T-helper 2 cell treated with Interferon-gamma antibody and Interleukin-4, amounts not matched to agents 5 μg/mL and 100 μg/mL, for 36 hours (primary cell): ENCODE data around the gene CFAP45.

Experiments
- DNase-seq: peaks from one replicate; pipeline ENCODE4 v3.0.0; 2021; ENCODE audit warnings: low spot score
- H3K27ac Mint-ChIP-seq: one replicate; pipeline ENCODE4 v1.8.0; 2021; ENCODE audit warnings: mild to moderate bottlenecking, mixed read lengths
- H3K27me3 Mint-ChIP-seq: one replicate; pipeline ENCODE4 v1.8.0; 2021; ENCODE audit warnings: low read depth, mixed read lengths
- H3K36me3 Mint-ChIP-seq: one replicate; pipeline ENCODE4 v1.8.0; 2021; ENCODE audit warnings: low read depth, mixed read lengths
- H3K4me1 Mint-ChIP-seq: one replicate; pipeline ENCODE4 v1.8.0; 2021; ENCODE audit warnings: low read depth, mixed read lengths
- H3K4me3 Mint-ChIP-seq: one replicate; pipeline ENCODE4 v1.8.0; 2022; ENCODE audit warnings: mild to moderate bottlenecking, moderate library complexity, mixed read lengths
- H3K9me3 Mint-ChIP-seq: one replicate; pipeline ENCODE4 v1.8.0; 2021; ENCODE audit warnings: mixed read lengths

The CFAP45 gene

GRCh38 chr1:159900086-159900680 lies at the start of gene CFAP45:
CFAP45 (minus strand) TSS chr1:159900165; CDS start chr1:159900098, 67 bp downstream.
- H3K4me3 Mint-ChIP-seq, result no peak within 1 kb of the TSS
- DNase-seq, result no peak
- H3K27me3 Mint-ChIP-seq, result peaks cover 13% of the 10 kb centered on the region

GRCh38 chr1:159949123-159949522 lies 49.2 kb upstream of the CFAP45 start:
- DNase-seq, result no peak
- no peaks in the 10 kb centered on the region for H3K9me3 Mint-ChIP-seq
- no peak overlapping the region for H3K4me3 Mint-ChIP-seq
- peaks cover 53% of the 10 kb centered on the region for H3K27me3 Mint-ChIP-seq
- no peaks in the 10 kb centered on the region for H3K36me3 Mint-ChIP-seq
- H3K4me1 Mint-ChIP-seq, result peaks cover 4% of the 10 kb centered on the region
- no peak overlapping the region for H3K27ac Mint-ChIP-seq

More at GRCh38 chr1:159900086-159900680, at the start of gene CFAP45:
- H3K9me3 Mint-ChIP-seq, result peaks cover 6% of the 10 kb centered on the region
- peaks cover 2% of the 10 kb centered on the region for H3K36me3 Mint-ChIP-seq
- peak within 1 kb of the TSS; percentile 13 for H3K27ac Mint-ChIP-seq
- peaks cover 6% of the 10 kb centered on the region for H3K4me1 Mint-ChIP-seq

GRCh38 chr1:159947942-159948341 lies 48.0 kb upstream of the CFAP45 start:
- no peak overlapping the region for H3K27ac Mint-ChIP-seq
- no peak overlapping the region for H3K4me3 Mint-ChIP-seq
- peaks cover 57% of the 10 kb centered on the region for H3K27me3 Mint-ChIP-seq
- H3K36me3 Mint-ChIP-seq, result no peaks in the 10 kb centered on the region
- no peak for DNase-seq
- H3K4me1 Mint-ChIP-seq, result peaks cover 4% of the 10 kb centered on the region
- no peaks in the 10 kb centered on the region for H3K9me3 Mint-ChIP-seq

- Mint-ChIP-seq H3K27me3 (peaks cover 62% of the 10 kb centered on the region), H3K4me3 (no peak overlapping the region), H3K36me3 (no peaks in the 10 kb centered on the region), H3K4me1 (peaks cover 4% of the 10 kb centered on the region), H3K9me3 (no peaks in the 10 kb centered on the region), H3K27ac (no peak overlapping the region)
- no peak for DNase-seq
These were observed 46.5 kb upstream of the CFAP45 start for GRCh38 chr1:159946242-159947187.

- no peak for DNase-seq
- H3K27me3 Mint-ChIP-seq, result peaks cover 59% of the 10 kb centered on the region
- H3K4me1 Mint-ChIP-seq, result peaks cover 4% of the 10 kb centered on the region
- H3K36me3 Mint-ChIP-seq, result no peaks in the 10 kb centered on the region
- peak within 1 kb of the TSS; percentile 55 for H3K4me3 Mint-ChIP-seq
- H3K27ac Mint-ChIP-seq, result no peak within 1 kb of the TSS
- H3K9me3 Mint-ChIP-seq, result no peaks in the 10 kb centered on the region
These were observed 45.7 kb upstream of the CFAP45 start, which contains the start of gene IGSF9 for GRCh38 chr1:159945483-159946241. IGSF9 (minus strand) TSS chr1:159945613; CDS start chr1:159943454, 2,159 bp downstream.

- Mint-ChIP-seq H3K36me3 (no peaks in the 10 kb centered on the region), H3K27ac (no peak overlapping the region), H3K4me1 (peaks cover 6% of the 10 kb centered on the region), H3K9me3 (no peaks in the 10 kb centered on the region), H3K27me3 (peaks cover 59% of the 10 kb centered on the region), H3K4me3 (peak overlapping the region; percentile 55)
- no peak for DNase-seq
These were observed 44.9 kb upstream of the CFAP45 start for GRCh38 chr1:159944623-159945455.

GRCh38 chr1:159943908-159944622 lies 44.1 kb upstream of the CFAP45 start:
- Mint-ChIP-seq H3K4me1 (peaks cover 7% of the 10 kb centered on the region), H3K27me3 (peaks cover 57% of the 10 kb centered on the region), H3K27ac (no peak overlapping the region), H3K9me3 (no peaks in the 10 kb centered on the region), H3K4me3 (no peak overlapping the region), H3K36me3 (no peaks in the 10 kb centered on the region)
- no peak for DNase-seq

- Mint-ChIP-seq H3K9me3 (no peaks in the 10 kb centered on the region), H3K4me3 (no peak overlapping the region), H3K4me1 (peaks cover 11% of the 10 kb centered on the region), H3K36me3 (no peaks in the 10 kb centered on the region), H3K27ac (no peak overlapping the region), H3K27me3 (peaks cover 53% of the 10 kb centered on the region)
- DNase-seq, result no peak
These were observed 43.3 kb upstream of the CFAP45 start for GRCh38 chr1:159943278-159943640.

GRCh38 chr1:159942632-159943277 lies 42.8 kb upstream of the CFAP45 start:
- H3K27me3 Mint-ChIP-seq, result peaks cover 48% of the 10 kb centered on the region
- H3K9me3 Mint-ChIP-seq, result no peaks in the 10 kb centered on the region
- peaks cover 15% of the 10 kb centered on the region for H3K4me1 Mint-ChIP-seq
- DNase-seq, result no peak
- H3K27ac Mint-ChIP-seq, result no peak overlapping the region
- no peaks in the 10 kb centered on the region for H3K36me3 Mint-ChIP-seq
- no peak overlapping the region for H3K4me3 Mint-ChIP-seq

GRCh38 chr1:159941591-159942560 lies 41.9 kb upstream of the CFAP45 start:
- Mint-ChIP-seq H3K4me3 (no peak overlapping the region), H3K27ac (no peak overlapping the region), H3K36me3 (no peaks in the 10 kb centered on the region), H3K4me1 (peaks cover 22% of the 10 kb centered on the region), H3K27me3 (peaks cover 44% of the 10 kb centered on the region), H3K9me3 (no peaks in the 10 kb centered on the region)
- DNase-seq, result no peak

- Mint-ChIP-seq H3K4me1 (peaks cover 22% of the 10 kb centered on the region), H3K27ac (no peak overlapping the region), H3K9me3 (no peaks in the 10 kb centered on the region), H3K36me3 (no peaks in the 10 kb centered on the region), H3K4me3 (no peak overlapping the region), H3K27me3 (peaks cover 37% of the 10 kb centered on the region)
- DNase-seq, result no peak
These were observed 41.2 kb upstream of the CFAP45 start for GRCh38 chr1:159941141-159941540.
